Sigmoid colon (tissue), 4 donors: Measurements from ENCODE around the gene SNCAIP.

Experiments
- EP300 ChIP-seq, 4 donors: sonication (generic); formaldehyde crosslinking; IDR thresholded peaks; one replicate each; pipeline ENCODE4 v1.6.1; 2017; ENCODE audit warnings: antibody characterized with exemption in 4 of 4
- POLR2A ChIP-seq, 2 donors: fragments of 450-650 bp; IDR thresholded peaks; one replicate each; pipeline ENCODE4 v1.6.1; 2016; ENCODE audit warnings: antibody characterized with exemption in 2 of 2, mild to moderate bottlenecking in 2 of 2, moderate library complexity in 2 of 2
- POLR2AphosphoS5 ChIP-seq, 4 donors: sonication (generic); formaldehyde crosslinking; IDR thresholded peaks; one replicate each; pipeline ENCODE4 v1.6.1; 2017; ENCODE audit warnings: antibody characterized with exemption in 4 of 4
- TF ChIP-seq, protein P1 (sequence below), 4 experiments: fragments of 450-650 bp in 3 of 4; fragments of 200-600 bp in 1 of 4; IDR thresholded peaks; one replicate each; pipeline ENCODE4 v1.5.1; 2016 to 2019; ENCODE audit warnings: antibody characterized with exemption in 4 of 4, mild to moderate bottlenecking in 3 of 4, moderate library complexity in 2 of 4

DNA sequence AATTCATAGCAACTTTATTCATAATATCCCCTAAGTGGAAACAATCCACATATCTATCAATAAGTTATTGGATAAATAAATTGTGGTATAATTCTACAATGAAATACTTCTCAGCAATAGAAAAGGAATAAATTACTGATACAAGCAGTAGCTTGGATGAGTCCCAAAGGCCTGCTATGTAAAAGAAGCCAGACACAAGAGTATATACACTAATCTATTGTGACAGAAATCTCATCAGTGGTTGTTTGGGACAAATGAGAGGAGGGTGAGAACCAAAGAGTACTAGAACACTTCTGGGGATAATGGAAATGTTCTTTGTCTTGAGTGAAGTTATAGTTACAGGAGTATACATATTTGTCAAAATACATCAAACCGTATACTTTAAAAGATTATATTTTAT is 119.3 kb downstream of the SNCAIP start:
- TF ChIP-seq, protein P1, sequence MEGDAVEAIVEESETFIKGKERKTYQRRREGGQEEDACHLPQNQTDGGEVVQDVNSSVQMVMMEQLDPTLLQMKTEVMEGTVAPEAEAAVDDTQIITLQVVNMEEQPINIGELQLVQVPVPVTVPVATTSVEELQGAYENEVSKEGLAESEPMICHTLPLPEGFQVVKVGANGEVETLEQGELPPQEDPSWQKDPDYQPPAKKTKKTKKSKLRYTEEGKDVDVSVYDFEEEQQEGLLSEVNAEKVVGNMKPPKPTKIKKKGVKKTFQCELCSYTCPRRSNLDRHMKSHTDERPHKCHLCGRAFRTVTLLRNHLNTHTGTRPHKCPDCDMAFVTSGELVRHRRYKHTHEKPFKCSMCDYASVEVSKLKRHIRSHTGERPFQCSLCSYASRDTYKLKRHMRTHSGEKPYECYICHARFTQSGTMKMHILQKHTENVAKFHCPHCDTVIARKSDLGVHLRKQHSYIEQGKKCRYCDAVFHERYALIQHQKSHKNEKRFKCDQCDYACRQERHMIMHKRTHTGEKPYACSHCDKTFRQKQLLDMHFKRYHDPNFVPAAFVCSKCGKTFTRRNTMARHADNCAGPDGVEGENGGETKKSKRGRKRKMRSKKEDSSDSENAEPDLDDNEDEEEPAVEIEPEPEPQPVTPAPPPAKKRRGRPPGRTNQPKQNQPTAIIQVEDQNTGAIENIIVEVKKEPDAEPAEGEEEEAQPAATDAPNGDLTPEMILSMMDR (IDR thresholded peaks at IDR 0.05) = no peak
- TF ChIP-seq POLR2AphosphoS5 (IDR thresholded peaks at IDR 0.05) (no peak), EP300 (IDR thresholded peaks at IDR 0.05) (no peak), POLR2A (IDR thresholded peaks at IDR 0.05) (no peak)
